SK-N-SH treated with all-trans-retinoic acid at 6 μM for 48 hours (cell line): ENCODE measurements around the gene SRPRB.

Source experiments
- ATAC-seq: fragments of 200-7000 bp; cut with Tn5 transposase; 3 replicates; pipeline ENCODE4 v1.9.1; 2020; ENCODE audit warnings: mild to moderate bottlenecking, moderate library complexity
- ARNTL ChIP-seq: fragments of 450-650 bp; formaldehyde crosslinking; IDR thresholded peaks from 2 replicates; pipeline ENCODE4 v1.5.0; 2020; ENCODE audit warnings: low read depth, mild to moderate bottlenecking, moderate library complexity, borderline replicate concordance
- BACH2 ChIP-seq: fragments of 250-450 bp; sonication (Bioruptor Pico); IDR thresholded peaks from 2 replicates; pipeline ENCODE4 v1.9.0; 2021; ENCODE audit warnings: mild to moderate bottlenecking, borderline replicate concordance
- CREB5 ChIP-seq: fragments of 250-450 bp; sonication (Bioruptor Pico); IDR thresholded peaks from 2 replicates; pipeline ENCODE4 v1.5.1; 2020; ENCODE audit warnings: low read depth, mild to moderate bottlenecking, moderate library complexity
- CSDC2 ChIP-seq: fragments of 250-450 bp; sonication (Bioruptor Pico); IDR thresholded peaks from 2 replicates; pipeline ENCODE4 v1.5.0; 2020; ENCODE audit warnings: mild to moderate bottlenecking, moderate library complexity
- CSRNP3 ChIP-seq: fragments of 250-450 bp; sonication (Bioruptor Pico); IDR thresholded peaks from 2 replicates; pipeline ENCODE4 v1.5.1; 2021; ENCODE audit warnings: mild to moderate bottlenecking, moderate library complexity
- ESRRG ChIP-seq: fragments of 250-450 bp; sonication (Bioruptor Pico); IDR thresholded peaks from 2 replicates; pipeline ENCODE4 v1.6.1; 2021; ENCODE audit warnings: mild to moderate bottlenecking
- ISL1 ChIP-seq: fragments of 250-450 bp; sonication (Bioruptor Pico); IDR thresholded peaks from 2 replicates; pipeline ENCODE4 v2.1.2; 2022; ENCODE audit warnings: mild to moderate bottlenecking, moderate library complexity
- OSR1 ChIP-seq: fragments of 250-450 bp; sonication (Bioruptor Pico); IDR thresholded peaks from 2 replicates; pipeline ENCODE4 v1.8.0; 2022; ENCODE audit warnings: moderate library complexity, mild to moderate bottlenecking, inconsistent platforms
- PATZ1 ChIP-seq: fragments of 250-450 bp; sonication (Bioruptor Pico); IDR thresholded peaks from 2 replicates; pipeline ENCODE4 v1.8.0; 2020; ENCODE audit warnings: mild to moderate bottlenecking, moderate library complexity, borderline replicate concordance
- POU6F1 ChIP-seq: fragments of 250-450 bp; sonication (Bioruptor Pico); IDR thresholded peaks from 2 replicates; pipeline ENCODE4 v1.8.0; 2021; ENCODE audit warnings: low read depth, mild to moderate bottlenecking, moderate library complexity, borderline replicate concordance
- PPARA ChIP-seq: fragments of 250-450 bp; sonication (Bioruptor Pico); IDR thresholded peaks from 2 replicates; pipeline ENCODE4 v1.5.0; 2020; ENCODE audit warnings: mild to moderate bottlenecking, borderline replicate concordance
- RARB ChIP-seq: fragments of 250-450 bp; sonication (Bioruptor Pico); IDR thresholded peaks from 2 replicates; pipeline ENCODE4 v1.8.0; 2021; ENCODE audit warnings: mild to moderate bottlenecking, moderate library complexity
- SNAI2 ChIP-seq: fragments of 250-450 bp; sonication (Bioruptor Pico); IDR thresholded peaks from 2 replicates; pipeline ENCODE4 v1.5.0; 2020; ENCODE audit warnings: mild to moderate bottlenecking, moderate library complexity
- TOX ChIP-seq: fragments of 250-450 bp; sonication (Bioruptor Pico); IDR thresholded peaks from 2 replicates; pipeline ENCODE4 v1.8.0; 2021; ENCODE audit warnings: mild to moderate bottlenecking, moderate library complexity, borderline replicate concordance
- TSHZ2 ChIP-seq: fragments of 250-450 bp; sonication (Bioruptor Pico); IDR thresholded peaks from 2 replicates; pipeline ENCODE4 v1.5.0; 2020; ENCODE audit warnings: mild to moderate bottlenecking, moderate library complexity
- ZC3H10 ChIP-seq: fragments of 250-450 bp; sonication (Bioruptor Pico); IDR thresholded peaks from 2 replicates; pipeline ENCODE4 v1.5.1; 2021; ENCODE audit warnings: mild to moderate bottlenecking, moderate library complexity
- ZFP30 ChIP-seq: fragments of 450-650 bp; formaldehyde crosslinking; IDR thresholded peaks from 2 replicates; pipeline ENCODE4 v1.5.0; 2022; ENCODE audit warnings: mild to moderate bottlenecking, moderate library complexity
- ZNF565 ChIP-seq: fragments of 450-650 bp; formaldehyde crosslinking; conservative IDR thresholded peaks from 2 replicates; pipeline ENCODE4 v1.5.0; 2020; ENCODE audit warnings: low read depth, mild to moderate bottlenecking, moderate library complexity
- ZNF70 ChIP-seq: fragments of 450-650 bp; formaldehyde crosslinking; IDR thresholded peaks from 2 replicates; pipeline ENCODE4 v1.5.0; 2020; ENCODE audit warnings: mild to moderate bottlenecking, moderate library complexity

Gene SRPRB

GRCh38 chr3:133824961-133825485 is 19.4 kb downstream of the SRPRB start:
- no peak for TF ChIP-seq ZFP30 (CRISPR knock-in tag)
- TF ChIP-seq SNAI2 (CRISPR knock-in tag) = no peak
- TF ChIP-seq BACH2 (CRISPR knock-in tag) = no peak
- no peak for TF ChIP-seq PPARA
- no peak for TF ChIP-seq ISL1 (CRISPR knock-in tag)
- TF ChIP-seq RARB (CRISPR knock-in tag) = no peak
- no peak for TF ChIP-seq CSDC2 (CRISPR knock-in tag)
- TF ChIP-seq POU6F1 = no peak
- no peak for TF ChIP-seq ZNF565 (CRISPR knock-in tag)
- no peak for TF ChIP-seq TOX (CRISPR knock-in tag)
- no peak for TF ChIP-seq ESRRG (CRISPR knock-in tag)
- no peak for TF ChIP-seq PATZ1
- no peak for TF ChIP-seq CREB5 (CRISPR knock-in tag)
- no peak for TF ChIP-seq TSHZ2
- TF ChIP-seq ZC3H10 (CRISPR knock-in tag) = no peak
- no peak for TF ChIP-seq ZNF70
- no peak for TF ChIP-seq OSR1 (CRISPR knock-in tag)
- no peak for ATAC-seq

- TF ChIP-seq CSDC2 (CRISPR knock-in tag) = no peak
- TF ChIP-seq ARNTL (CRISPR knock-in tag) = no peak
- no peak for TF ChIP-seq CREB5 (CRISPR knock-in tag)
- no peak for TF ChIP-seq ZFP30 (CRISPR knock-in tag)
- TF ChIP-seq CSRNP3 = no peak
- no peak for TF ChIP-seq ZC3H10 (CRISPR knock-in tag)
- no peak for TF ChIP-seq ZNF70
- TF ChIP-seq ISL1 (CRISPR knock-in tag) = no peak
- TF ChIP-seq TOX (CRISPR knock-in tag) = no peak
- no peak for TF ChIP-seq PATZ1
- TF ChIP-seq TSHZ2 = no peak
- TF ChIP-seq SNAI2 (CRISPR knock-in tag) = no peak
- ATAC-seq = no peak
Measured at GRCh38 chr3:133825969-133826727, 20.5 kb downstream of the SRPRB start.
